Stimulated activated CD8-positive, alpha-beta memory T cell treated with anti-CD3 and anti-CD28 coated beads, Interleukin-2, amount 100 ng/mL, for 48 hours (primary cell): Measurements from ENCODE around the gene VAMP4.
"Not testable (repeated sequence)": the region's sequence is repeated elsewhere in the genome, so short reads cannot be mapped to it uniquely, and the experiment has no call there.

Experiments used
- DNase-seq, 2 donors: peaks; one replicate each; pipeline ENCODE4 v3.0.0-alpha.2; 2020; ENCODE audit warnings: low read depth in 2 of 2

Gene VAMP4

DNA sequence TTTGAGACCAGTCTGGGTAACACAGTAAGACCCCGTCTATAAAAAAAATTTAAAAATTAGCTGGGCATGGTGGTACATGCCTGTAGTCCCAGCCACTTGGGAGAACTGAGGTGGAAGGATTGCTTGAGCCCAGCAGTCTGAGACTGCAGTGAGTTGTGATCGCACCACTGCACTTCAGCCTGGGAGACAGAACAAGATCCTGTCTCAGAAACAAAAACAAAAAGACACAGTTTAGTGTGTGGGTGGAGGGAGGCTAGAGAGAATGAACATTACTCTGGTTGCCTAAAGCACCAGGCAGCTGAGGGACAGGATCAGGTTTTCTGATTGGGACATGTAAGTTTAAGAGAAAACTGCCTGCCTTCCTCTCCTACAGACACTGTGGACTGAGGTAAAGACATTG lies 42.3 kb downstream of the VAMP4 start:
- no peak for DNase-seq

DNA sequence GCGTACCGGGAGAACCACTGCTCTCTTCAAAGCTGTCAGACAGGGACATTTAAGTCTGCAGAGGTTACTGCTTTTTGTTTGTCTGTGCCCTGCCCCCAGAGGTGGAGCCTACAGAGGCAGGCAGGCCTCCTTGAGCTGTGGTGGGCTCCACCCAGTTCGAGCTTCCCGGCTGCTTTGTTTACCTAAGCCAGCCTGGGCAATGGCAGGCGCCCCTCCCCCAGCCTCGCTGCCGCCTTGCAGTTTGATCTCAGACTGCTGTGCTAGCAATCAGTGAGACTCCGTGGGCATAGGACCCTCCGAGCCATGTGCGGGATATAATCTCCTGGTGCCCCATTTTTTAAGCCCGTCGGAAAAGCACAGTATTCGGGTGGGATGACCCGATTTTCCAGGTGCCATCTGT lies 46.1 kb downstream of the VAMP4 start:
- not testable (repeated sequence) for DNase-seq

DNA sequence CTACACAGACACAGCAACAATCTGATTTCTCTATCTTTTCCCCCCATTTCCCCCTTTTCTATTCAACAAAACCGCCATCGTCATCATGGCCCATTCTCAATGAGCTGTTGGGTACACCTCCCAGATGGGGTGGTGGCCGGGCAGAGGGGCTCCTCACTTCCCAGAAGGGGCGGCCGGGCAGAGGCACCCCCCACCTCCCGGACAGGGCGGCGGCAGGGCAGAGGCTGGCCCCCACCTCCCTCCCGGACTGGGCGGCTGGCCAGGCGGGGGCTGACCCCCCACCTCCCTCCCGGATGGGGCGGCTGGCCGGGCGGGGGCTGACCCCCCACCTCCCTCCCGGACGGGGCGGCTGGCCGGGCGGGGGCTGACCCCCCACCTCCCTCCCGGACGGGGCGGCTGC lies 48.3 kb downstream of the VAMP4 start:
- not testable (repeated sequence) for DNase-seq

DNA sequence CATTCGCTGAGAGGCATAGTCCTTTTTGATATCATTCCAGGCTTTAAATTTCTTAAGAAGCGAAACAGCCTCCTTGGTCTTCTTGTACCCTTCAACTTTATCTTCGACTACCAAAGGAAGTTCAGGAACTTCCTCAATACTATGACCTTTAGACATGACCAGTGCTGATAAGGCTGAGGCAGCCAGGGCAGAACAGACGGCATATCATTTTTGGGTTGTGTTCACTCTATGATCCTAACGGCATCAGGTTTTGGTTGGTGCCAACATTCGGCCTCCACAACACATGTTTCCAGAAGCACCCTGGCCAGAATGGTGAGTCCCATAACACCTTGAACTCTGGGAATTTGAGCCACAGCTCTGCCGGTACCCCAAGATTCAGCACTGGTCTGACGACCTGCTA lies 58.0 kb downstream of the VAMP4 start:
- no peak for DNase-seq

DNA sequence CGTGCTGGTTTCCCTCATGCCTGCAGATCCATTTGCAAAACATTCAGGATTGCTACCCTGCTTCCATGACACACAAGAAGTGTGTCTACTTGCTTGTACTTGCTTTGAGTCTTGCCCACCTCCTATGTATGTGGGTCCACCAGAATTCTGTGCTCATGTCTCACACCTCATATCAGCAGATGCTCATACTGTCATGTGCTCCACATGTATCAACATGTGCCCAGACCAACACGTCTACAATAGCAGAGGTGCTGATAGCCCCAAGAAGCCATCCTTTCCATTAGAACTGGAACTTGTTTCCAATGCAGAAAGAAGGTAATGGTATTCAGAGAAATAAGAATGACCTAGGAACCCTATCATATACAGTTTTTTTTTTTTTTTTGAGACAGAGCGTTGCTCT lies 61.5 kb downstream of the VAMP4 start:
- DNase-seq, result no peak

DNA sequence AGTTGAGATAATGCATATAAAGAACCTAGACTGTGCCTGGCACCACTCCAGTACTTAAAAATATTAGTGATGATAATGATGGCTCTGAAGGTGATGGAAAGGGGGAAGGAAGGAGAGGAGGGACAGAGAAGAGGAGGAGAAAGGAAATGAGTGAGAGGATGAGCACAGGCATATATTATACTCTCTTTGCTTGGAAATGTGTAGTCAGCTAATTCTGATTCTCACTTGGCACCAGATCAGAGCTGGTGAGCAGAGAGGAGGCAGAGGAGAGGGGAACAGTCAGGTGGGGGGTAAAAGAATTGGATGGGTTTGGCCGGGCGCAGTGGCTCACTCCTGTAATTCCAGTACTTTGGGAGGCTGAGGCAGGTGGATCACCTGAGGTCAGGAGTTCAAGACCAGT lies 65.0 kb downstream of the VAMP4 start:
- DNase-seq, result no peak

DNA sequence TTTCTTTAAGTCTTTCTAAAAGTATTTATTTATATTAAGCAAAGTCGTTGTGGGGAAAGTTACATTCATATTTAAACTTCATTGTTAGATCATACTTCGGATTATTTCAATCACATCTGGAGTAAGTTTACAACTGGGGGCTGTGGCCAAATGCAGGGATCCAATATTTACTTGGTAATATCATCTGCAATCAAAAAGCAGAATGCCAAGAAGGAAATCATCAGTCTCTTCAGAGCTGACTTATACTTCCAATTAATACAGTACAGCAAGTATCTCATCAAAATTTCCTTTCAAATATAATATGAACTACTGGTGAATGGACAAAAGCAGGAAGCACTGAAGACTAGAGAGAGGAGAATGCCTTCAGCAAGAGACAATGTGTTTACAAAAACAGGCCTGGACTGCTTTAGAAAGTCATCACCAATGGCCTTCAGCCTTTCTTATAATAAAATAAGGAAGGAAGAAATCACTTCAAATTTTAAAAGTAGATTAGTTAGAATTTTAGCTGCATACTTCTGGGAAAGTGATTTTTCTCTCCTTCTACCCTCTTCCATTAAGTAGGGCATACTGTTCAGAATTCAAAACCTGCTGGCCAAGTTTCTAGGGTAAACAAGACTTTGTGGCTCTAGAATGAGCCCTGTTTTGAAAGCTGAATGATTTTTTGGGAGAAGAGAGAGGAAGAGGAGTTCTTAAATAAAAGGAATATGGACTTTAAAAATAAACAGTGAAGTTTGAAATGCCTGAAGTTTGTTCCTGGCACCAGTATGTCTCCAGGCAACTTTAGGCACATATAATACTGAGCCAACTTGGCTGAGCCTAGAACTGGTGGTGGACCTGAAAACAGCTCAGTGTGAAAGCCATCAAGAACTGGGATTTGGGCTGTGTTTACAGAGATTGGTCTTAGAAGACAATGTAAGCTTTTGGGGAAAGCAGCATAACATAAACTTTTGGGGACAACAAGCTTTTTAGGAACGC lies 67.1 kb downstream of the VAMP4 start:
- no peak for DNase-seq

DNA sequence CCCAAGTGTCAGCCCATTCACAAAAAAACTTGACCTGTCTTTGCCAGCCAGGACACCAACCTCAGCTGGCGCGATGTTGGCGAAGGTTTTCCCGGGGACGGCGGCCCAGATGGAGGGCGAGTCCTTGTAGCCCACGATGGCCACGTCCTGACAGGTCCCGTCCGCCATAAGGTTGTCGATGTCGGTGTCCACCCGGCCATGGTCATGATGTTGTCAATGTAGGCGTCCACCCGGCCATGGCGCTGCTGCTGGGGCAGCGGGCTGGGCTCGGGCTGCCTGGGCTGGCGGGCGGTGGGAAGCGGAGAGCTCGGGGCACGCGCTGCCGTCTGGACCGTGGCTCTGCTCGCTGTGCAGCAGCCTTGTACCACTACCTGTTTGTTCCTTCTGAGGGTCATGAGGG lies 71.1 kb downstream of the VAMP4 start:
- no peak for DNase-seq

DNA sequence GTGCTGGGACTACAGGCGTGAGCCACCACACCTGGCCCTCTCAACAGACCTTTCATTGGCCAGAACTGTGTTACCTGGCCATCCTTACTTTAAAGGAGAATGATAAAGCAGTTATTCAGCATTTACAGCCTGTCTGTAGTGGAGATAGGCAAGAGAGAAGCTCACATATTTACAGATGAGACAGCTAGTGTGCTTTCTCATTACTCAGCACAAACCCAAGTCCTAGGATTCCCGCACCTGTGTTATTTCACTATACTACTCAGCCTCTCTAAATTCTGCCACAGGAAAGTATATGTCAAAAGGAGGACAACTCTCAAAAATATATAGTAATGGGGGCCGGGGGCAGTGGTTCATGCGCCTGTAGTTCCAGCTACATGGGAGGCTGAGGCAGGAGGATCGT lies 73.5 kb downstream of the VAMP4 start:
- no peak for DNase-seq

DNA sequence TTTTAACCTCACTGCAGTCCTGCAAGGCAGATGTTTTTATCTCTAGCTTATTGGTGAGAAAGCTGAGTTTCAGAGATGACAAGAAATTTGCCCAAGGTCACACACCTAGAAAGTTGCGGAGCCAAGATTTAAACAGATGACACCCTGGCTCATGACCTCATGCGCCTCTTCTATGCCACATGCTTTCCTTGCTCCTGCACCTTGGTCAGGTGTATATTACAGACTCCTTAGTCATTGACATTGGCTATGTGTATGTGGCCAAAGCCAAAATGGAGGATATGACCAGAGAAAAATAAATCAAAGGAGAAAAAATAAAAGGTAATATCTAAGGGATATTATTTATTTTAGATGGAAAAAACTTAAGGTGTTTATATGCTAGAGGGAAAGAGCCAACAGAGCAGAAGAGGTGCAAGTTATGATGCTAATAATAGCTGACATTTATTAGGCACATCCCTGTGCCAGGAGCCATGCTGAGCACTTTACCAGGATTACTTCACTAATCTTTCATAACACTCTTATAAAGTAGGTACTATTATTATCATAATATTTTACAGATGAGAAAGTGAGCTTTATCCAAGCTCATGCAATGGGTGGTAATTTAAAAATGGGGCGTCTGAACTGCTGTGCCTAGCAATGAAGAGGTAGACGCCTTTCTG lies 75.6 kb downstream of the VAMP4 start:
- no peak for DNase-seq

DNA sequence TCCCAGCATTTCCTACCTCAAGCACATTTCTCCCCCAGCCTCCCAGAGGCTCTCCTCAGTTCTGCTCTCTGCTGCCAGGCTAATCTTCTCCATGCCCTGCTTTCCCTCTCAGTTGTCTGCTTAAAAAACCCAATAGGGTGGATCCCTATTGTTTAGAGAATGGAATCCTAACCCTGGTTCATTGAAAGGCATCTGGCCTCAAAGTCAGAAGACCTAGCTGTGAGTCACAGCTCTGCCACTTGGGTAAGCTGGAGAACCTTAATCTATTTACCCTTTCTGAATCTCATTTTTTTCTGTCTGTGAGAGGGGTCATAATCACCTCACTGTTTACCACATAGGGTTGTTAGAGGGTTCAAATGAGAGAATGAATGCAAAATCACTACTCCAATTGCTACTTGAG lies 76.9 kb downstream of the VAMP4 start:
- no peak for DNase-seq

DNA sequence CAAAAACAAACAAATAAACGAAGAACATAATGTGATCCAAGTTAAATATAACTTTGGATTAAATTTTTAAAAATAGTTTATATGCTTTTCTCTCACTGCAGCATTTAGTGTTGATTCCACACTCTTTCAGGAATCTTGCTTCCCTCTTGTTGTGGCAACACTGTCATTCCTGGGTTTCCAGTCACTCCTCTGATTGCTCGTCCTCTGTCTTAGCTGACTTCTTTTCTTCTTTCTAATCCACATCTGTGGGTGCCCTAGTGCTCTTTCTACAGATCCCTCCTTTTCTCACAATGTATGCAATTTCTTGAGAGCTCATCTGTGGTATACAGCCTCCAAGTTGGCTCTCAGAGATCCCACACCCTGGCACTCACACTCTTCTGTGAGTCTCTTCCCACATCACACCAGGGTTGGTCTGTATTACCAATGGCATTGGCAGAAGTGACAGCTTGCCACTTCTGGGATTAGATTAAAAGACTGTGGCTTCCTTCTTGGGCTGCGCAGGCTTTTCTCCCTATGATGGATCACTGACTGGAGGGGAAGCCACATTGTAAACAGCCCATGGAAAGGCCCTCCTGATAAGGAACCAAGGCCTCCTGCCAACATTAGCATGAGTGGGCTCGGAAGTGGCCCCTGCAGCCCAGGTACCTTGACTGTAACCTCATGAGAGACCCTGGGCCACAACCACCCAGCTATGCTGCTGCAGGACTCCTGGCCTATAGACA lies 77.8 kb downstream of the VAMP4 start:
- DNase-seq, result no peak

DNA sequence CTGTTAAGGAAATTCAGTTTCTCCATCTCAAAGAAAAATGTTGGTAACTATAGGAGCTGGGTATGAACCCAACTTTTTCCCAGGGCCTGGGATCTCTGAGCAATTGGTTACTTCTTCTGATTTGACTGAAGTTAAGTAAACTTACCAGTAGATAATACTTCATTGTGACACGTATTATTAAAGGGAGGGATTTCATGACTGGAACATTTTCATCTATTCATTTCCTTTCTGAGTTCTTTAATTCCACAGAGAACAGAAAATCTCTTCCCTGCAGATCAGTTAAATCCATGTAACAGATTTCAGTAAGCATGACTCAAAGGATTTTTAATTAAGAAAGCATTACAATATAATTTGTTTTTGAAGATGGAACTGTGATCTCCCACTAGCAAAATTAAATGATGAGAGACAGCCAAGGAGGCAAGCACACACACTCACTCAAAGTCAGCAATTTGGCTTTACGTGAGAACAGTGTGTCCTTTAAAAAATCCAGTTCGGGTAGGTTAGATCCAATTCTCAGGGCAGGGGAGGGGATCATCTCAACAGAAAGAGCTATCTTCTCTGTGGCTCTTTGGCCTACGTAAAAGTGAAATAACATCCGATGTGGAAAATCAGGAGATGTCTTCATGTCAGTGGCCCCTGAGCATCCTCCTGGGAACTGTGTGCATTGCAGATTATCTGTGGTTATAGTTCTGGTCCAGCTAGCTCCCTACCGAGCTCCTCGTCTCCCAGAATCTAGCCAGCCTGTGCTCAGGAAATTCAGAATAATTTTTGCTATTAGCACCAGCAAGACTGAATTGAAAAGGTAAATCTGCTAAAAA lies 78.6 kb downstream of the VAMP4 start:
- DNase-seq, result no peak

DNA sequence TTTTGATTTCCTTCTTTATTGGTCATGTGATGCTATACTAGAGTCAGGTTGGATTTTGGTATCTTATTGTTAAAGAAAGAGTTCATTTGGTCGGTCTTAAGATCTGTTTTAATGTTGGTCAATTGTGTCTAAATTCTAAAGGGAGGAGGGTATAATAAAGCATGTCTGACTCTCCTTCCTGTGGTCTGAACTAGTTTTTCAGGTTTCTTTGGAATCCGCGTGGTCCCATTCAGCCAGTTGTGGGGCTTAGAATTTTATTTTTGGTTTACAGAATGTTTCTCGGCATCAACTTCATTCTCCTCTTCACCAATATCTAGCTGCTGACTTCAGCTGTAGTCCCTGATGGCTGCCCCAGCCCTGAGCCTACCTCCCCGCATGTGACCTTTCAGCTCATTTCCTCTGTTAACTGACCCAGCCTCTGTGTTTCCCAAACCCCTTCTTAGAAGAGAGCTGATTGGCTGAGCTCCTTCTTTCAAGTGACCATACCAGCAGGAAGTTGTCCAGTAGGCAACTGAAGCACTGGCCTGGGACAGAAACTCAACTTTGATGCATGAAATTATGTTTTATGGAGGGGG lies 80.7 kb downstream of the VAMP4 start:
- no peak for DNase-seq

DNA sequence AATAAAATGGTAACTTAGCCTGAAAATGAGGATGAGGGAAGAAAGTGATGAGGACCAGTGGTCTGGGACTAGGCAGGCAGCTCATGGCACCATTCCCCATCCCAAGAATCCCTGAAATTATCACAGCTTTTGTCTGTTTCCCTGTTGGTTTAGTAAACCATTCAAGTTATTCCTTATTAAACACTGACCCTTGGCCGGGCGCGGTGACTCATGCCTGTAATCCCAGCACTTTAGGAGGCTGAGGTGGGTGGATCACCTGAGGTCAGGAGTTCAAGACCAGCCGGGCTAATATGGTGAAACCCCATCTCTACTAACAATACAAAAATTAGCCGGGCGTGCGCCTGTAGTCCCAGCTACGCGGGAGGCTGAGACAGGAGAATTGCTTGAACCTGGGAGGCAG lies 85.7 kb downstream of the VAMP4 start:
- not testable (repeated sequence) for DNase-seq

DNA sequence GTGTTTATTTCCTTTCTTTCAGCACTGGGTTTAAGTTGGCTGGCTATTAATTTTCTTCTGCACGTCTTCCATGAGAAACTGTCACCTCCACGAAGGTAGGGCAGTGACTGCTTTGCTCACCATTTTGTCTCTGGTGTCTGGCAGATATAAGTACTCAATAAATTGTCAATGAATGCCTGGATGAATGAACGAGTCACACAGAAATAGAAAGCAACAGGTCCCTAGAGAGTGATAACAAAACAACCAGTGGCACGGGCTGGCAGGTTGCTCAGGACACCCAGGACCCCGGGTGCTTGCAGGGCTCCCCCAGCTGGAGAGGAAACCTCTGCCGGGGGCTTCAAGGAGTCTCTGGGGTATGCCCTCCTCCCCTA lies 86.1 kb downstream of the VAMP4 start:
- no peak for DNase-seq

DNA sequence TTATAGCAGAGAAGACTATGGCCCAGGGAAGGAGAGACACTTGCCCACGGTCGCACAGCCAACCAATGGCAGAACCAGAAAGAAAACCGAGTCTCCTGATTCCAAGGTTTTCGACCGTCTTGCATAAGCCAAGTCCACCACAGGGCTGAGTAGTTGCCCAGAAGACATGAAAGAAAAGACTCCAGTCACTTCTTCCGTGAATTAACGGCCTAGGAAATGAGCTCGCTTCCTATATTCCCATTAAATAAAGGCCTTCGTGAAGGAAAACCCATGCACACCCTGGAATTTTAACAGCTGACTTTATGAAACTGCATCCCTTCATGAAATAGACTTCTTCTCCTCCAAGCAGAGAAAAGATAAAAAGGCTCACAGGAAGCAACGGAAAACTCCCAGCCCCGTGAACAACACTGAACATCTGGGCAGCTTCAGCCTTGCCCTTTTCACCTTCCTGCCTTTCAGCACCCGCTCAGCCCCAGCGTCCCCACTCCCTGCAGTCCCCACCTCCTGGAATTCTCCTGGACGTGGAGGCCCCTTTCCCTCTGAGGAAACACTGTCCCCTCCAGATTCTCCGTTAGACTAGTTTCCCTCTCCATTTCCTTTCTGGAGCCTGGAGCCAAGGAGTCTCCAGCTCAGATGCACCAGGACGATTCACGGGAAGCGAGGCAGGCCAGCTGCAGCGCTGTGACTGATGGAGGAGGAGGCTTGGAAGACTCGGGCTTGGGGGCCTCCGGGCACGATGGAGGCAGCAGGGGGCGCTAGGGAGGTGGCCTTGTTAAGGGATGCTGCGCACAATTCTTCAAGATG lies 86.7 kb downstream of the VAMP4 start:
- peak; percentile 70 to 75 for DNase-seq

DNA sequence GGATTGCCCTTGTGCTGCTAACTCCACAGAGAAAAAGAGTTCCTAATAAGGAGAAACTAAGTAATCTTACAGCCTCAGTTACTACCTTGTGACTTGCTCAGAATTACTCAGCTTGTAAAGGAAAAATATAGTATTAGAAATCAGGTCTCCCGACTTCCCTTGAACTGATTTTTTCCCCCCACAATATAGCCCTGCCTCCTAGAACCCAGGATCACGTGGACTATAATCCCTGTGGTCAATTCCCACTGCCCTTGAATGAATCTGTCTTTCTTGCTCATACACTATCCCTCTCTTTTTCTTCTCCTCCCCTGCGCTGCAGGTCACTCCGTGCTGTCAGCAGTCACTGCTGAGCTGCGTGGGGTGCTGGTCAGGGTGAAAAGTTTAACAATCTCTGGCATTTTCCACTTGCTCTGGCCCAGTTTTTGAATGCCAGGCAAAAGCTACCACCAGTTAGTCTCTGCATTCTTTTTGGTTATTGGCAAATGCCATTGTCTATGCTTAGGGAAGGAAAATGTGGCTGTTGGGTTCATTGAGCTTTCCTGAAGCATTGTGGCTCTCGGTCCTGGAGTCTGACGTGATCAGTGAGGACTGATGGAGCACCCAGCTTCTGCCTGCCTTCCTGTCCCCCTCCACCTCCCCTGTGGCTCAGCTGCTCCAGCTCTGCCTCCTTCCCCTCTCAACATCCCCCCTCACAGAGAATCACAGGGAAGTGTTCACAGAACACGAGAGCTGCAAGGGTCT lies 87.5 kb downstream of the VAMP4 start:
- DNase-seq, result no peak

DNA sequence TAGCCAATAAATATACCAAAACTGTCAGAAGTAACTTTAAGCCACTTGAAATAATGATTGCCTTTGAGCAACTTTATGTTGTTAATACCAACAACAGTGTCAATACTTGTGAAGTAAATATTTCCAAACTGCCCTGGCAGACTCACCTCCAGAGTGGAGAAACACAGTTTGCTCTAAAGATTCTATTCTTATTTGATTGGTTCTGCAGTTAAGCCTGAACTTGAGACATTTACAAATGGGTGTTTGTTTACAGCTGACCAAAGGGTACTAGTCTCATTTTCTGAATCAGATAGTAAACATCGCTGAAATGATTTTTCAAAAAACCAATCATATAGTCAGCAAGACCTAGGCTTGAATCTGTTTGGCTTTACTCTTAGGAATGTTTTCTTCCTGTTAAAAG lies 88.1 kb downstream of the VAMP4 start:
- DNase-seq, result no peak
